IPS DF 6.9 (cell line): ENCODE data around the gene TNIP1.

Source experiments
- DNase-seq: peaks from one replicate; pipeline ENCODE4 v3.0.0-alpha.2; 2013; ENCODE audit warnings: low read depth, low spot score
- H3K27ac ChIP-seq: one replicate; pipeline ENCODE4 v1.5.1; 2013; ENCODE audit warnings: low read length, control low read depth
- H3K27me3 ChIP-seq: 2 replicates; pipeline ENCODE4 v1.6.1; 2013; ENCODE audit warnings: mild to moderate bottlenecking, low read length; ENCODE audit not compliant: control insufficient read depth, insufficient read depth
- H3K36me3 ChIP-seq: 2 replicates; pipeline ENCODE4 v1.6.1; 2013; ENCODE audit warnings: low read length; ENCODE audit not compliant: control insufficient read depth, insufficient read depth
- H3K4me1 ChIP-seq: 2 replicates; pipeline ENCODE4 v1.6.1; 2013; ENCODE audit warnings: low read length; ENCODE audit not compliant: control insufficient read depth, insufficient read depth
- H3K4me3 ChIP-seq: 2 replicates; pipeline ENCODE4 v1.5.1; 2013; ENCODE audit warnings: mild to moderate bottlenecking, low read length
- H3K9me3 ChIP-seq: 2 replicates; pipeline ENCODE4 v1.6.1; 2013; ENCODE audit warnings: low read length, inconsistent platforms; ENCODE audit not compliant: control insufficient read depth, insufficient read depth
- WGBS: extraction: QIAGEN DNeasy Blood & Tissue Kit; methylation state at CpG from one replicate; pipeline ENCODE4 v1.1.7; 2013; ENCODE audit warnings: mixed read lengths, missing lambda C conversion rate; ENCODE audit not compliant: insufficient read length, insufficient coverage; 5-methylcytosine and 5-hydroxymethylcytosine counted together

The TNIP1 gene

DNA sequence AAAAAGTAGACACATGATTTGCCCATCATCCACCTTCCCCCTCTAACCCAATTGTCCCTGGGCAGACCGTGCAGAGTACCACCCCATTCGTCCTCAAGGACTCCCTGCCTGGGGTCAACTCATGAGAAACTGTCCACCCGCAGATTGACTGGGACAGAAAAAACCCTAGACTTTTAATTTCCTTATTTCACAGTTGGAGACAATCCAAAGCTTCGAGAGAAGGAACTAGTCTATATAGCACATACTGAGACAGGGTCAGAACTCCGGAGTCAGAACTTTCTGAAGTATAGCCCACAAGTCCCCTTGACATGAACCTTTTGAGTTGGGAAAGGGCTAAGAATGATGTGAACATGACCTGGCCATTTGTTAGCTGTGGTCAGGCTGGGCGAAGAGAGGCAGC lies 68.0 kb downstream of the TNIP1 start:
- Histone ChIP-seq H3K9me3 (no peaks in the 10 kb centered on the region; the same call in 1 of the 2 replicates), H3K27ac (no peak overlapping the region), H3K4me1 (no peaks in the 10 kb centered on the region), H3K4me3 (no peak overlapping the region), H3K27me3 (no peaks in the 10 kb centered on the region), H3K36me3 (no peaks in the 10 kb centered on the region)
- WGBS: no CpG with 5 or more reads among the region's 6 CpGs
- no peak for DNase-seq

DNA sequence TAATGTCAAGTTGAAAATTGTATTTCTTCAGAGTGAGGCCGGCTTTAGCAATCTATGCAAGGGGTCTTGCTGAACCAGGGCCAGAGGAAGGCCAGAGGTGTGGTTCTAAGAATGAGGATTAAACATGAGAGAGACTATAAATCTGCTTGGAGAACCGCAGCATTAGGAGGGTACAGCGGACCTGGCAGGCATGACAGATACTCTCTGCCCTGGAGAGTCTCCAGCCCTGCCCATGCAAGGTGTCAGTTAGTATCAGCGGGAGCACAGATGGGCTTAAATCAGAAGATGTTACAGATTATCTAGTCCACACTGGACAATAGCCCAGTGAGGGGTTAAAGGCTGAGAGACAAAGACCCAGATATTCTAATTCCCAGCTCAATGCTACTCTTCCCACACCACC lies 71.9 kb downstream of the TNIP1 start:
- Histone ChIP-seq H3K4me1 (no peaks in the 10 kb centered on the region), H3K27ac (no peak overlapping the region), H3K36me3 (no peaks in the 10 kb centered on the region), H3K27me3 (no peaks in the 10 kb centered on the region), H3K4me3 (no peak overlapping the region), H3K9me3 (no peaks in the 10 kb centered on the region; the same call in 1 of the 2 replicates)
- no peak for DNase-seq
- no CpG with 5 or more reads among the region's 4 CpGs for WGBS

DNA sequence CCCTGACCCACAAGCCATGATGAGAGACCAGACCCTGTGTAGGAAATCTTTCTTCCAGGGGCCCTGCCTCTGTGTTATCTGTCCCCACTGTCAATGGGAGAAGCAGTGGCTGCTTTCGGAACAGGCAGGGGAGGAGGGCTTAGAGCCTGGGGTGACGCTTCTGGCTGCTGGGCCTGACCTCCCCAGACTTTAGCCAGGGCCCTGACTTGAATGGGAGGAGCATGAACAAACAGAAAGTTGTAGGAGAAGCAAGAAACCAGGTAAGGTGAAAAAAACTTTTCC lies 72.7 kb downstream of the TNIP1 start:
- Histone ChIP-seq H3K27ac (no peak overlapping the region), H3K36me3 (no peaks in the 10 kb centered on the region), H3K4me1 (no peaks in the 10 kb centered on the region), H3K27me3 (no peaks in the 10 kb centered on the region), H3K4me3 (no peak overlapping the region), H3K9me3 (no peaks in the 10 kb centered on the region)
- WGBS: no CpG with 5 or more reads among the region's 2 CpGs
- no peak for DNase-seq

DNA sequence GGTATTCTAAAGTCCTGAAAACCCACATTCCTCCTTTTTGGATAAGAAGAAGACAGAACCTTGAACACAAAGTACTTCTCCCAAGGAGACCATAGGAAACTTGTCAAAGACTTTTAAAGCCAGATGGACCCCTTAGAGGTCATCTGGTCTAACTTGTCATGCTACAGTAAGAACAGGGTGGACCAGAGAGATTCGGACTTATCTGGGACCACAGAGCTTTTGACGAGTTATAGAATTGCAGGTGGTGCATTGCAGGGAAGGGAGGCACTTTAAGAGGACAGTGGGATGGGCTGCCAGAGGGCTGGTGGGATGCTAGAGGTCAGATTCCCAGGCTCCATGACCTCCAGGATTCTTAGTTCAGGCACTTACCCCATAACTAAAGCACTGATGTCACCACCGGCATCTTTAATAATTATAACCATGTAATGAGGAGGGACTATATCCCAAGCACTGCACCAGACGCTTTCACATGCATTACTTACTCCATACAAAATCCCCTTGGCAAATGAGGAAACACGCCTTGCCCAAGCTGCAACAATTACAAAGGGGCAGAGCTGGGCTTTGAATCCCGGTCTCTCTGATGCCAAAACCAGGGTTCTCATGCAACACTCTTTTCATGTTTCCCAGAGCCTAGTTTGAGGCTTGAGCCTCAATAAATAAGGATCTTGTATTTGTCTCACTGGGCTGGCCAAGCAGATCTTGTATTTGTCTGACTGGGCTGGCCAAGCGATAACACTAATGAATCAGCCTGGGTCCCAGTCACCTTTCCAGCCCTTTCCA lies 73.2 kb downstream of the TNIP1 start:
- no peak for DNase-seq
- no peak overlapping the region for H3K27ac ChIP-seq
- no peaks in the 10 kb centered on the region for H3K4me1 ChIP-seq
- no peaks in the 10 kb centered on the region for H3K27me3 ChIP-seq
- no CpG with 5 or more reads among the region's 7 CpGs for WGBS
- no peaks in the 10 kb centered on the region for H3K36me3 ChIP-seq
- H3K4me3 ChIP-seq: no peak overlapping the region
- H3K9me3 ChIP-seq: no peaks in the 10 kb centered on the region

DNA sequence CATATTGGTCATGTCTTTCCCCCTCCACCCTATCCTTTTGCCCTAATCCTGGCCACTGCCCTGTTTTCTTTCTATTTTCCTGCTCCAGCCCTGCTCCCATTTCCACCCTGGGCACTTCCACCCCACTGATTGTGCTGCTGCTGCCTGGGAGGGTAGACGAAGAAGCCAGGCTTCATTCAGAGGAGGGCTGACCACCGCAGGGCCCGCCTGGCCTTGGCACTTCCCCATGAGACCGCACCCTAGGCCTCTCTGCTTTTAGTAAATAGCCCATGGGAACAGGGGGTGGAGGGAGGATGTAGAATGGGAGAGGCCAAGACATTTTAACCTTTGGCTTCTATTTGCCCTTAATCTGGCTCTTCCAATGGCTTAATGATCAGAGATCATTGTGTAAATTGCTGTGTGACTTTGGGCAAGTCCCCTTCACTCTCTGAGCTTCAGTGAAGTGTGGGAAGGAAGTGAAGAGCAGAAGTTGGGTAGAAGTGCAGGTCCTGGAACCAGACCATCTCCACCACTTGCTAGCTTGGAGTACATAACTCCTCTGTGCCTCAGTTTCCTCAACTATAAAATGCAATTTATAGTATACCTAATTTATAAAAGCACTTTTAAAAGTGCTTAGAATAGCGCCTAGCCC lies 74.0 kb downstream of the TNIP1 start:
- Histone ChIP-seq H3K4me3 (no peak overlapping the region), H3K36me3 (no peaks in the 10 kb centered on the region), H3K27ac (no peak overlapping the region), H3K27me3 (no peaks in the 10 kb centered on the region), H3K9me3 (no peaks in the 10 kb centered on the region), H3K4me1 (no peaks in the 10 kb centered on the region)
- WGBS: no CpG with 5 or more reads among the region's 5 CpGs
- no peak for DNase-seq

DNA sequence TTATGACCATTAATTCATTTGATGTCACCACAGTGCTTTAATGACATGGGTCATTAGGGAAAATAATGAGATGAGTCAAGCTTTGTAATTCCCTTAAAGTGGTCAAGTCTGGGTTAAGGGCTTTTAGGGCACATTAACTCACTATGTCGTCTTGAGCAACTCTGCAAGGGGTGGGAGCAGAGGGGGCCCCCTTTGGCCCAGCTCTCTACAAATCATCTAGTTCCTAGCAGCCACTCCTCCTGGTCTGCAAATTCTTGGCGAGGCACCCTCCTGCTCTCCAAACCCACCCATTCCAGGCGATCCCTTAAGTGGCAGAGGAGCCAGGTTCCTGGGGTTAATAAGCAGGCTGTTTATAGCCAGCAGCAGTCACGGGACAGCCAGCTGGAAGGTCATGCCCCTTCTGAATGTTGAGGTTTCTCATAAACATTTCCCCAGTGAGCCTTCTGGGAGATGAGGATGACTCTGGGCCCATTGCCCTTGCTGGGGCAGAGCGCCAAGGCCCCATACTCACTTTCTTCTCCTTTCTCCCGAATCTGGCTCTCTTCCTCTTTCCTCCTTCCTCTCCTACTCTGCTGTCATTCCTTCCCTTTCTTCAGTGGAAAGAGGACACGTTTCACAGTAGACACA lies 74.8 kb downstream of the TNIP1 start:
- H3K27ac ChIP-seq: no peak overlapping the region
- DNase-seq: no peak
- no peaks in the 10 kb centered on the region for H3K27me3 ChIP-seq
- H3K4me3 ChIP-seq: no peak overlapping the region
- H3K9me3 ChIP-seq: no peaks in the 10 kb centered on the region
- no CpG with 5 or more reads among the region's 7 CpGs for WGBS
- no peaks in the 10 kb centered on the region for H3K4me1 ChIP-seq
- no peaks in the 10 kb centered on the region for H3K36me3 ChIP-seq

DNA sequence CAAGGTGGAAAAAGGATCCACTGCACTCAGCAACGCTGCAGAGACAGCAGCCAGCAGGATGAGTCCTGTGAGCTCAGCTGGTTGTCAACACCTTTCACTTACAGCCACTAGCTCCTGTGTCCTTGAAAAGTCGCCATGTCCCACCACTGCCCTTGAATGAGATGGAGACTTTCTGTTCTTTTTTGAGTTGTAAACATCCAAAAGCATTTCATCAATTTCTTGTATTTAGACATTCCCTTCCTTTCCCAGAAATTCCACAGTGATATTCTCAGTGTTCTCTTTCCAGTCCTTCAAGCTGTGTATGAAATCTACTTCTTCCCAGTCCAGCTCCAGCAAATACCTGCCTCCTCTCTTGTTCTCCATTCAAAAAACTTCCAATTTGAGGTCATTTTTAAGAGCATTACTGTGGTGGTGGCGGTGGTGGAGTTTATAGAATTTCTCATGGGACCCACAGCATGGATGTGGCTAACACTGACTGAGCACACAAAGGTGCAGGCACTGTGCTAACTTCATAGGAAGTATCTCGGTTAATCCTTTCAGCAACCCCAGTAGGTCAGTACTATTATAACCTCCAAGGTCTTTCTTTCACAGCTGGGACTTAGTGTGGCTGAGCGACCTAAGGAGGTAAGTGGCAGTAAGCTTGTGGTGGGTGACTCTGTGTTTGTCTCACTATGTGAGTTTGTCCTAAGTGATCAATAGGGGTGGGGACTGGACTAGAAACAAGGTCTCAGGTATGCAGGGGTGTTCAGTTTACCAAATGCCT lies 75.5 kb downstream of the TNIP1 start:
- WGBS: no CpG with 5 or more reads among the region's 5 CpGs
- no peaks in the 10 kb centered on the region for H3K9me3 ChIP-seq
- H3K27me3 ChIP-seq: no peaks in the 10 kb centered on the region
- no peak for DNase-seq
- H3K27ac ChIP-seq: no peak overlapping the region
- H3K36me3 ChIP-seq: no peaks in the 10 kb centered on the region
- H3K4me3 ChIP-seq: no peak overlapping the region
- H3K4me1 ChIP-seq: no peaks in the 10 kb centered on the region

DNA sequence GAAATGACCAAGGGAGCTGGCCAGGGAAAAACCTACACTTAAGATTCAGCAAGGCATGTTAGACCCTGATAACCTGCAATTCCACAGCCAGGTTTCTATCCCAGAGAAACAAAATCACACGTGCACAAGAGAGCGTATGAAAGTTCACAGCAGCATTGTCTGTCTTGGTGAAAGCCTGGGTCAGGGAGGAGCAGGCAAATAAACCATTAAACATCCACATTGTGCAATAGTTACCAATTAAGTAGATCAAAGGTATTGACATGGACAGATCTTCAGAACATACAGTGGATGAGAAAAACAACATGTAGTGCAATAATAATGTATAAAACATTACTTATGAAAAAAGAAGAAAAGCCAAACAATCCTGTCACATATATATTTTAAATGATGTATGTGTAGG lies 76.3 kb downstream of the TNIP1 start:
- Histone ChIP-seq H3K27ac (no peak overlapping the region), H3K36me3 (no peaks in the 10 kb centered on the region), H3K27me3 (no peaks in the 10 kb centered on the region), H3K4me1 (no peaks in the 10 kb centered on the region), H3K4me3 (no peak overlapping the region), H3K9me3 (no peaks in the 10 kb centered on the region)
- no peak for DNase-seq
- no CpG with 5 or more reads among the region's 2 CpGs for WGBS

DNA sequence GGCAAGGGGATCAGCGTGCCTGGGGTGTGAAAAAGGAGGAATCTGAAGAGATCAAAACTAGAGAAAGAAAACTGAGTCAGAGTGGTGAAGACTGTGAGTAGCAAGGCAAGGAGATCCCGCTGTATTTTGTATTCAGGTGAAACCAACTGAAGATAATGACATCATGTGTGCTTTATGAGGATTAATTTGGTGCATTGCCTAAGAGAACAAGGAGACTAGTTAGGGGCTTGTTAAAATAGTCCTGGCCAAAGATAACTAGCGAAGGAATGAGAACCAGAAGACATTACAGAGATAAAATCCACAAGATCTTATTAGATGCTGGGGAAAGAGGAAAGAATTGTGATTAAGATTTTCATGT lies 77.4 kb downstream of the TNIP1 start:
- no peak for DNase-seq
- no CpG with 5 or more reads among the region's 3 CpGs for WGBS
- no peaks in the 10 kb centered on the region for H3K9me3 ChIP-seq
- H3K4me3 ChIP-seq: no peak overlapping the region
- H3K4me1 ChIP-seq: no peaks in the 10 kb centered on the region
- H3K27me3 ChIP-seq: no peaks in the 10 kb centered on the region
- H3K27ac ChIP-seq: no peak overlapping the region
- H3K36me3 ChIP-seq: no peaks in the 10 kb centered on the region

DNA sequence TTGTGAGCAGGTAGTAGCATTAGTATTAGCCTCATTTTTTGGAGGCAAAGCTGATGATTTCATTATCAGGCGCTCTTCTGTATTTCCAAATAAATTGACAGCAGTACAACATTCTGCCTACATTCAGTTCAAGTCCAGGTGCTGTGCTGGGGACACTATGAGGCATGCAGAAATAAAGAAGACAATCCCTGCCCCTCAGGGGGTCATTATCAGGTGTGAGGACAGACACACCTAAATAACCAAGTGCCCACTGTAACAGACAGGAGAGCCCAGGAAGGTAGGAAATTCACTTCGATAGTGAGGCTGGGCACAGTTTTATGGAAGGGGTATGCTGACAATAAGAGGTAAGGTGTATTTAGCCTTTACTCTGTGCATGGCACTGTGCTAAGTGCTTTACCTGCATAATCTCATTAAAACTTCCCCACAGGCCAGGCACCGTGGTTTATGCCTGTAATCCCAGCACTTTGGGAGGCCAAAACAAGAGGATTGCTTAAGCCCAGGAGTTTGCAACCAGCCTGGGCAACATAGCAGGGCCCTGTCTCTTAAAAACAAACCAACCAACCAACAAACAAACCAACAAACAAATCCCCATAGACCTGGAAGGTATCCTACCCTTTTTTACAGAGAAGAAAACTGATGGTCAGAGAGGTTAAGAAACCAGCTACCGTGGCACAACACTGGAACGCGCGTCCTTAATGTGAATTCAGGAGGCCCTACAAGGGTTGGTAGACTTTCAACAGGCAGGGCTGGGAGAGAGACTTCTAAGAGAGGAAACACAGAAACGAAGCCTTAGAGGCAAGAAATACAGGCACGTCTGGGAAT lies 77.9 kb downstream of the TNIP1 start:
- Histone ChIP-seq H3K4me3 (no peak overlapping the region; the same call in 1 of the 2 replicates), H3K9me3 (no peaks in the 10 kb centered on the region), H3K27ac (no peak overlapping the region), H3K4me1 (no peaks in the 10 kb centered on the region), H3K27me3 (no peaks in the 10 kb centered on the region), H3K36me3 (no peaks in the 10 kb centered on the region)
- WGBS: no CpG with 5 or more reads among the region's 9 CpGs
- no peak for DNase-seq
